Kidney (tissue), 14 donors: Measurements from ENCODE around the gene ZNF423. TPM values are rescaled to one million over a fixed set of nuclear protein-coding genes. Genes with fewer than 3 reads are reported as not detected.

Experiments used
- DNase-seq, 5 donors: peaks; one replicate each; pipeline ENCODE4 v3.0.0-alpha.2; 2013 to 2020
- FAIRE-seq: peaks from 2 replicates; lab custom pipeline; 2012; peaks lifted over from hg19 to GRCh38; lab: Jason Lieb, UNC
- H3K27ac ChIP-seq, 2 donors: one replicate each; pipeline ENCODE4 v1.7.0; 2013; ENCODE audit warnings: low read depth in 2 of 2, low read length in 2 of 2, inconsistent platforms in 1 of 2
- H3K27me3 ChIP-seq: one replicate; pipeline ENCODE4 v1.7.1; 2013; ENCODE audit warnings: low read length, inconsistent platforms; ENCODE audit not compliant: control insufficient read depth, insufficient read depth
- H3K36me3 ChIP-seq, 3 donors: one replicate each; pipeline versions ENCODE4 v1.7.0 to v1.7.1; 2013; ENCODE audit warnings: low read length in 3 of 3, control low read depth in 1 of 3, inconsistent platforms in 1 of 3; ENCODE audit not compliant: insufficient read depth in 3 of 3, control insufficient read depth in 2 of 3
- H3K4me1 ChIP-seq, 3 donors: one replicate each; pipeline versions ENCODE4 v1.7.0 to v1.7.1; 2013; ENCODE audit warnings: low read length in 3 of 3, inconsistent platforms in 1 of 3, low read depth in 1 of 3; ENCODE audit not compliant: control insufficient read depth in 2 of 3, insufficient read depth in 2 of 3
- H3K4me3 ChIP-seq, 3 donors: one replicate each; pipeline versions ENCODE4 v1.7.0 to v1.8.1; 2013; ENCODE audit warnings: low read length in 3 of 3, control low read depth in 1 of 3, inconsistent platforms in 1 of 3
- H3K9ac ChIP-seq, 3 donors: one replicate each; pipeline versions ENCODE4 v1.7.0 to v1.7.1; 2013; ENCODE audit warnings: low read length in 3 of 3, control low read depth in 1 of 3, inconsistent platforms in 1 of 3
- H3K9me3 ChIP-seq, 3 donors: one replicate each; pipeline versions ENCODE4 v1.7.0 to v1.7.1; 2013; ENCODE audit warnings: low read length in 3 of 3, control low read depth in 1 of 3, inconsistent platforms in 1 of 3; ENCODE audit not compliant: control insufficient read depth in 2 of 3, insufficient read depth in 1 of 3
- intact Hi-C: fragments of 100-400 bp; cut with DNase I; formaldehyde crosslinking; loops from one replicate; pipeline ENCODE4 v1.11.1; 2022
- polyA plus RNA-seq: library from polyadenylated mRNA; stranded (reverse); fragments of 350-450 nt; fragmentation: Illumina TruSeq; extraction: RNeasy Lipid Tissue Mini Kit (QIAGEN cat#74804); gene quantifications from one replicate; pipeline ENCODE4 v1.2.3, GENCODE V29; 2014; ENCODE audit warnings: low read depth, low replicate concordance; ENCODE audit not compliant: insufficient read depth
- total RNA-seq: library from RNA; stranded (reverse); fragmentation: NEBNext Ultra II Directional; extraction: Animal tissue kit (Norgen Biotek cat#: 25700); gene quantifications from one replicate; pipeline ENCODE4 v1.2.1, GENCODE V29; 2021
- TF ChIP-seq, protein P1 (sequence below): IDR thresholded peaks from 3 replicates; pipeline ENCODE4 v1.5.1; 2012; ENCODE audit warnings: mild to moderate bottlenecking, moderate library complexity, borderline replicate concordance; ENCODE audit not compliant: insufficient read depth; ENCODE audit errors: extremely low read depth
- donor health status: control.
- donor health status: control.
- donor health status: control.
- donor health status: control.
- donor health status: control.
- donor health status: DM: yes; HTN: yes; CAD: no.
- donor health status: Normal renal cell carcinoma (clear cell type).

Gene ZNF423
- total and polyA plus RNA-seq, 2 donors from 2014 or later, result 2.0 to 8.4 TPM

DNA sequence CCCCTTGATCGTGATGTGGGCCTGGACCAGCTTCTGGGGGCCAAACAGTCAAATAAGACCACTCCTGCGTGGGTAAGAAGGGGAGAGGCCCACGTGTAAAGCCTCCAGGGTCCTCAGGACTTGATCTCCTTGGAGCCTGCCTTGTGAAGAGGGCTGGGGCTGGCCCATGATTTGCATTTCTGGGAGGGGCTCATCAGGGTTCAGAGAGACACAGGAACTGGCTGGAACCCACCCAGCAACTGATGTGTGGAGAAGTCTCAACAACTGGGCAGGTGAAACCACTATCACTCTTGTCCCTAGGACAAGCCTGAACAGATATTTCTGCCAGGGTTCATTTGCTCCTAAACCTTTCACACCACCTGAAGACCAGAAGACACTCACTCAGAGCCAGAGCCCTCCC is 214.7 kb downstream of the ZNF423 start:
- Histone ChIP-seq H3K4me3 (no peak overlapping the region), H3K27me3 (no peaks in the 10 kb centered on the region), H3K4me1 (peaks cover 0 to 7% (median 5%) of the 10 kb centered on the region in 3 donors), H3K36me3 (peaks cover 0 to 12% (median 2%) of the 10 kb centered on the region in 3 donors), H3K9ac (no peak overlapping the region), H3K9me3 (no peaks in the 10 kb centered on the region), H3K27ac (no peak overlapping the region)
- FAIRE-seq (no peak), DNase-seq (peak in 2 of 5 donors; percentile 15 to 60)
- intact Hi-C loops, result no loop called here
- TF ChIP-seq, protein P1, sequence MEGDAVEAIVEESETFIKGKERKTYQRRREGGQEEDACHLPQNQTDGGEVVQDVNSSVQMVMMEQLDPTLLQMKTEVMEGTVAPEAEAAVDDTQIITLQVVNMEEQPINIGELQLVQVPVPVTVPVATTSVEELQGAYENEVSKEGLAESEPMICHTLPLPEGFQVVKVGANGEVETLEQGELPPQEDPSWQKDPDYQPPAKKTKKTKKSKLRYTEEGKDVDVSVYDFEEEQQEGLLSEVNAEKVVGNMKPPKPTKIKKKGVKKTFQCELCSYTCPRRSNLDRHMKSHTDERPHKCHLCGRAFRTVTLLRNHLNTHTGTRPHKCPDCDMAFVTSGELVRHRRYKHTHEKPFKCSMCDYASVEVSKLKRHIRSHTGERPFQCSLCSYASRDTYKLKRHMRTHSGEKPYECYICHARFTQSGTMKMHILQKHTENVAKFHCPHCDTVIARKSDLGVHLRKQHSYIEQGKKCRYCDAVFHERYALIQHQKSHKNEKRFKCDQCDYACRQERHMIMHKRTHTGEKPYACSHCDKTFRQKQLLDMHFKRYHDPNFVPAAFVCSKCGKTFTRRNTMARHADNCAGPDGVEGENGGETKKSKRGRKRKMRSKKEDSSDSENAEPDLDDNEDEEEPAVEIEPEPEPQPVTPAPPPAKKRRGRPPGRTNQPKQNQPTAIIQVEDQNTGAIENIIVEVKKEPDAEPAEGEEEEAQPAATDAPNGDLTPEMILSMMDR, result no peak

DNA sequence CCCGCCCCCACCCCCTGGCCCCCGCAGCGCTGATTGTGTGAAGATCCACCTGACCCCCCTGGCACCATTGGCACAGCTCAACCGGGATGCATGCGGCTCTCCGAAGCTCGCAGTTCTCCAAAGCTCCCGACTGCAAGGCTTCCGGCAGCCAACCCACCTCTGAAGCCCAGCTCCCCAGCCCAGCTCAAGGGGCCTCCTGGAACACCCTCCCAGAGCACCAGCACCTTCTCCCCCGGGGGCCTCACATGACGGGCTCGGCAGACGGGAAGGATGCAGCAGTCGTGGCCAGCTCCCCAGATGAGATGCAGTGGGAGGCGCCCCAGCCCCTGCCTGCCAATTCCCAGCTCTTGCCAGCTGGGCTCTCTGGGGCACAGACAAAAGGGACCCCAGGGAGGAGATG is 215.3 kb downstream of the ZNF423 start:
- Histone ChIP-seq H3K9ac (no peak overlapping the region), H3K27me3 (no peaks in the 10 kb centered on the region), H3K9me3 (no peaks in the 10 kb centered on the region), H3K27ac (no peak overlapping the region), H3K4me1 (peaks cover 0 to 7% (median 5%) of the 10 kb centered on the region in 3 donors), H3K36me3 (peaks cover 0 to 12% (median 2%) of the 10 kb centered on the region in 3 donors), H3K4me3 (no peak overlapping the region)
- FAIRE-seq (no peak), DNase-seq (peak in 4 of 5 donors; percentile 65 to 81 (median 69))
- intact Hi-C loops, result no loop called here
- TF ChIP-seq, protein P1, result no peak

DNA sequence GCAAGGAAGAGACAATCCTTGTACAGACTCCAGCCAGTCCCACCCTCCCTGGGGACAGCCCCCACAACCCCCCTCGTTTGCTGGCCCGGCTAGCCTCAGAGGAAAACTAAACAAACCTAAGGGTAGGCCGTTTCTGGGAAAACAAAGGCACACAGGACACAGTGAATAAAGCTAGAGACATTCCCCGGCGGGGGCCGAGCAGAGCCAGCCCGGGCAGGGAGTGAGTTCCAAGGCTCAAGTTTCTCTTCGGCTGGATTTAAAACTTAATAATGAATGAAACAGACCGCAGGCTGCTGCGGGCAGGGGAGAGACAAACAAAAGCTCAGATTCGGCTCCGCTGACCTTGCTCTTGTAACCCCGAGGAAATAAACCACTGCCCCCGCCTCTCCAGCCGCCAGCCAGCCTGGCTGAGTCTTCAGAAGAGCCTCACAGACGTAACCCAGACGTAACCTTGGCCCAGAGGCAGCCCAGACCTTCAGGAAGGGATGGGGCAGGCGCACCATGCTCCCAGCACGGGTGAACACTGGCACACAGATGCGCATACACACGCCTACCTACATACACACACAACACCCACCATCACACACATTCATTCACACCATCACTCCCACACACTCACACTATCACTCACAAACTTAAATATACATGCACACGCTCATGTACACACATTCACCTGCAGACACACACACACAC is 216.0 kb downstream of the ZNF423 start:
- H3K9ac ChIP-seq, result no peak overlapping the region
- peak; percentile 85 to 97 (median 95) for DNase-seq

More for the DNA sequence above, 216.0 kb downstream of the ZNF423 start:
- Histone ChIP-seq H3K27me3 (no peaks in the 10 kb centered on the region), H3K36me3 (peaks cover 0 to 11% (median 2%) of the 10 kb centered on the region in 3 donors), H3K4me1 (peaks cover 0 to 7% (median 5%) of the 10 kb centered on the region in 3 donors), H3K4me3 (no peak overlapping the region), H3K9me3 (no peaks in the 10 kb centered on the region), H3K27ac (no peak overlapping the region)
- intact Hi-C loops, result no loop called here
- FAIRE-seq, result no peak
- TF ChIP-seq, protein P1, result no peak
